Fibroblast of gingiva (primary cell): ENCODE data around the gene SNAP47.
A peak's percentile ranks its signal among the peaks of the same experiment; 100 is the strongest.

Experiments
- DNase-seq: peaks from one replicate; pipeline ENCODE4 v3.0.0-alpha.2; 2011; ENCODE audit warnings: low read depth

The SNAP47 gene

DNA sequence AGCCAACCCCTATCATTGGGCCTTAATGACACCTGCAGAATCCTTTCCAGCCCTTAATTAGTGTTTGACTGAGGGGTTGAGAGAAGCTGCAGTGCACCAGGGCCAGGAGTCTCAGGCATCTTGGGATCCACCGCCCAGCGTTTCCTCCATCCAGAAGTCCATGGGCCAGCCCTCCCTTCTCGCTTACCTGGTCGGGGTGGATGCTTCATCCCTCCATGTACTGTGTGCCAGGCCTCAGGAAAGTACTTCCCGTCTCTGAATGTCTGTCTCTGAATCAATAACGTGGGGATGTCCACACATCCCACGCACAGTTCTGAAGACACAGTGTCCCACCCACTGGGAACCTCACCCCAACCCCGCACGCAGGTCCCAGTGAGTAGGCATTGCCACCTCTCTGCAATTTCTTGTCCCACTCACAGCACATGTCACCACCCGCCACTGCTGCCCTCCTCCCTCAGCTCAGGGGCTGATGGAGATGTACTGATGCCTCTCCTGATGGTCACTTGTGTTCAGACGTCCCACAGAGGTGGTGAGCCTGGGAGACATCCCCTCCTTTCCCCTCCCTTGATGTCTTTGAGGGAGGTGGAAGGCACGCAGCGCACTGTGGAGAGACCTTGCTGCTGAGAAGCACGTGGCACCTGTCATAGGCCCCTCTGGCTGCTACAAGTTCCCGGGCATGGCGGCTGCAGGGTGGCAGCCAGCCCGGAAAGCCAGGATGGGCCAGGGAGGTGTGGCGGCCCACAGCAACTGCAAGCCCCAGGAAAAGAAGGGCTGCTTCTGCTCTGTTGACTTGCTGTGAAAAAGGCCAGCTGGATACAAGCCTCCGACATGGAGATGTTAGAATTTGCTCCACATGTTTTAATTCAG is 50.8 kb downstream of the SNAP47 start:
- no peak for DNase-seq

DNA sequence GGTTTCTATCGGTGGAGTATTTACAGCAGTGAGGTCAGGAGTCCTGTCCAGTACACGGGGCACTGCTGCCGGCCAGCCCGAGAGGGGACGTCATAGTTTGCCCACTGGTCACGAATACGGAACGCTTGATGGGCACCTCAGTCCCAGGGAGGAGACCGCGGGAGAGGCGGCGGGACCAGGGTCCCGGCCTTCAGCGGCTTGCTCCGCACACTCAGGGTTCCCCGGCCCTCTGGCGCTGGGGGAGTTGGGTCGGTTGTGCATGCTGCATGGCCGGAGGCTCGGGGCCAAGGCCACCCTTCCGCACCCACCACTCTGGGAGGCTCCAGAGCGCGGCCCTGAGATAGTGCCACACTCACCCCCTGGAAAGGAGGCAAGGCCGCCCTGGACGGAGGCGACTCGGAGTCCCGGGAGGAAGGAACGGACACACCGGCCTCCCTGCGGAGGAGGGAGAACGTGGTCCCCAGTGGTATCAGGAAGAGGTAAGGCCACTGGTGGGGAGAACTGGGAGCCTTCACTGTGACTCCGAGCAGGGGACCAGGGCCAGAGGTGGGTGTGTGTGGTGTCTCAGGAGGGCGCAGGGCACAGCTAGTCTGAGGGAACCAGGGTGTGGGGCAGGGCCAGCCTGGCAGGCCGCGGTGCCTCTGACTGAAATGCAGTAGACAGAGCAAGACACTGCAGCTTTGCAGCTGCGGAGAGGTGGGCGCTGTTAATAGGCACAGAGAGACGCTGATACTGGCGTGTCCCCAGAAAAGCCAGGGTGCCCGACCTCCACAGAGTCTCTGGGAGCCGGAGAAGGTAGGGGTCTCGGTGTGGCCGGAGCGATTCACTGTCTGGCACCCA is 51.7 kb downstream of the SNAP47 start:
- no peak for DNase-seq

DNA sequence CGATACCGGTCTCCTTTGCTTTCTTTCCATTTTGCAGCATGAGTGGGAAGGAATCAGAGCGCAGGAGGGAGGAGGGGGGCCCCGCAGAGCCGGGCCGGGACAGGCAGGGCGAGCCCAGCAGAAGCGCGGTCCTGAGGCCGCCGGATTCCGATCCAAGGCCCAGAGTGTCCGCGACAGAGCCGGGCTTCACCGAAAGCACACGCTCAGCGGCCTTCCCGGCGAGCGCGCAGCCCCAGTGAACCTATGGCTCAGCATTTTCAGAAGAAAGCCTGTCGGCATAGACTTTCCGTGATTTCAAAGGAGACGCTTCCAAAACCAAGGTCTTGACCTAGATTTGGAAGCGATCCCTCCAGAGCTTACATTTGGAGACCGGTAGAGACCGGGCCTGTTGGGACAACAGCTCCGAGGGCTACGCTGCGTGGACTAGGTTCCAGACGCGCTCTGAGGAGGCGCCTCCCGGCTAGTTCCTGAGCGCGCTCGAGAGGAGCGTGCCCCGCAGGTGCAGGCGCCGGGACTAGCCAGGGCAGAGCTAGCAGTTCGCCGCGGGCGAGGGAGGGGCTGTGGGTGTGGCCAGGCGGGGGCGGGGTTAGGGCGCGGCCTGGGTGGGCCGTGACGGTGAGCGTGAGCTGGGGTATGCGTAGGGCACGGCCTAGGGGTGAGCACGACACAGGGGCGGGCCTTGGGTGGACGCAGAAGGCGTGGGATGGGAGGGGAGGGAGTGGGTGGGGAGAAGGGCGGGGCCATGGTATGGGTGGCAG is 52.5 kb downstream of the SNAP47 start:
- peak; percentile 93 for DNase-seq

DNA sequence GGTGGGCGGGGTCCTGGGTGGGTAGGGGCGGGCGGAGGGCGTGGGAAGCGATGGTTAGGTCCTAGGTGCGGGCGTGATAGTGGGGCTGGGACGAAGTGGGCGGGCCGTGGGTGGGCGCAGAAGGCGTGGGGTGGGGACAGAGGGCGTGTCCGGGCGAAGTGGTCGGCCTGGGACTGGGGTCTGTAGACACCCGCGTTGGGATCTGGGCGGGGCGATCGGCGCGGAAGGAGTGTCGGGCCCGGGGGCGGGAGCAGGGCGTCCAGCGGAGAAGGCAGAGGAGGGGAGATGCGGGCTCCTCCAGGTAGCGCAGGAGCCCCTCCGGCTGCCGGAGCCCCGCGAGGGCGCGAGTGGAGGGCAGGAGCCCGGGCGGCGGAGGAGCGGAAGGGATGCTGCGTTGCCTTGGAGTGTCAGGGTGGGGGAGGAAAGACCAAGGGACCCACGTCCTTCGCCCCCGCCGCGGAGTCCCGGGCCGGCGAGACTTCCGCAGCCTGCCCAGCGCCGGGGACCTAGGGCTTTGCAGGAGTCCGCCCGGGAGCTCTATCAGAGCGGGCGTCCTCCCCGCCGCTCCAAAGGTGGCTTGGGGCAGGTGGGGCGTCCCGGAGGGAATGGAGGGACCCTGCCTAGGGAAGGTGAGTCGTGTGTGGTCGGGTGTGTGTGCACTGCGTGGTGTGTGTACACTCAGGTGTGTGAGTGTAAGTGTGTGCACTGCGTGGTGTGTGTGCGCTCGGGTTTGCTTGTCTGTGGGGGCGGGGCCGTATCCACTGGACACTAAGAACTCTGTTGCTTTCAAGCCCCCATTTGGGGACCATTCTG is 53.2 kb downstream of the SNAP47 start:
- DNase-seq, result no peak

DNA sequence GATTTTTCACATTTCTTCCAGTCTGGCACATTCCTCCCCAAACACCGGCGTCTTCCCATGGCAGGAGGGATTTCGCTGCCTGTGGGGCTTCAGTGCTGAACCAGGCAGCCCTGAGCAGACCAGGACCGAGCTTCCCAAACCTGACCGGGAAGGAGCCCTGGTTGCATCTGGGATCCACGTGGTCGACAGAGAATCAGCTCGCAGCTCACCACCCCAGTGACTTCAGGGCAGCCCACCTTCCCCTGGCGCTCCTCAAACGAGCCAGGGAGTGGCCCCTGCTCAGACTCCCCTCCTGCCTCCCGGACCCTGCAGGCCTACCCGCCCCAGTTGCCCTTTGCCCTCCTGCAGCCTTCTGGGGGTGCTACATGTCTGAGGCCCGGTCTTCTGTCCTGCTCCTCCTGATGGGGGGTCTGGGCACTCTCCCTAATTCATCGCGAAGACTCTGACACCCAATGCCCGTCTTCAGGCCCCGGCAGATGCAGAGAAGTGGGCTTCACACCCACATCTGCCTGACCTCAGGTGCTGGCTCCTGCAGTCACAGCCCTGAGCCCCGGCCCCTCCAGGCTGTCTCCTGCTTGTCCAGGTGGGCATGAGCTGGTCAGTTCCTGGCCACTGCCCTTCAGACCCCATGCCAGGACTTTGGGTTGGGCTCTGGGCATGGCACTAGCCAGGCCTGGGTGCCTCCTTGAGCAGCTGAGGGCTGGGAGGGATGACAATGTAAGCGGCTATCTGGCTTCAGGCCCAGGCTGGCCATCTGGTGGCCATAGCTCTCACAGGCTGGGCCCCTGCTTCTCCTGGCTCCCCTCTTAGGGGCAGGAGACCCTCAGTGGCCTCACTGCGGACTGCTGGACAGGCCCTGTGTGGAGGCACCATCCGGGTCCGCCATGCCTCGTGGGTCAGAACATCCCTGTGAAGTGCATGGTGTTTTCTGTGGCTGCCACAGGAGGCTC is 54.1 kb downstream of the SNAP47 start:
- DNase-seq, result peak; percentile 41

- no peak for DNase-seq
Measured at GRCh38 chr1:227790034-227790400, 54.8 kb downstream of the SNAP47 start.

- no peak for DNase-seq
Measured at GRCh38 chr1:227790868-227791267, 55.6 kb downstream of the SNAP47 start.

GRCh38 chr1:227791425-227792143 is 56.3 kb downstream of the SNAP47 start:
- no peak for DNase-seq

GRCh38 chr1:227792216-227793078 is 57.2 kb downstream of the SNAP47 start:
- no peak for DNase-seq

DNA sequence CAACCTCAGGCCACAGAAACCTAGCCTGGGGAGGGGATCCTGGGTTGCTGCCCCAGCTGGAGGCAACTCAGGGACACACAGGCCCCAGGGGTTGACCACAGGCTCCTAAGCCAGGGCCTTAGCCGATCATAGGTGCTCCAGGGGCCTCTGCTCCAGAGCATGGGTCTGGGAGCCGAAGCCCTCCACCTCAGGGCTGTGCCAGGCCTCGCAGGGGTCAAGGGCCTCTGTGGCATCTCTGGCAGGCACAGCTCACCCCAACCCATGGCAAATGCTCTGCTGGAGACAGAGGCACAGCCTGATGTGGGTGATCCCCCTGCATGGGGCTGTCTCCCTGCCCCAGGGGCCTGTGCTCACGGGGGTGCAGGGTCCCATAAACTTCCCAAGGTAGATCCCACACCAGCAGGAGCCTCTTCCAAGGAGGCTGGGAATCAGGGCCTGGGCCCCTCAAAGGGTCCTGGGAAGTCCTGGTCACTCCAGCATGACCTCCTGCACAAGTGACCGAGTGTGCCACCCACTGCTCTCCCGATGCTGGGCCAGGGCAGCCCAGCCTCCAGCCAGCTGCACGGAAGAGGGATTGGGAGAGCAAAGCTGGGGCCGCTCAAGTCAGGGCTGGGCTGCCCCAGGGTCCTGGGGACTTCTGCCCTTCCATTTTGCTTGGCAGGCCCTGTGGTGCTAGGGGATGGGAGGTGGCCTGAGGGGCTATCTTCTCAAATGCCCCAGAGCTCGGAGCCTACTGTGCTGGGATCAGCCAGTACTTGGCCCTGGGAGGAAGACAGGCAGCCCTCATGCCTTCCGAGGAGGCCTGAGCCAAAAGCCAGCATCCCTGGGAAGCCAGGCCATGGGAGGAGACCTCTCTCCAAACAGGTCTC is 58.1 kb downstream of the SNAP47 start:
- no peak for DNase-seq

DNA sequence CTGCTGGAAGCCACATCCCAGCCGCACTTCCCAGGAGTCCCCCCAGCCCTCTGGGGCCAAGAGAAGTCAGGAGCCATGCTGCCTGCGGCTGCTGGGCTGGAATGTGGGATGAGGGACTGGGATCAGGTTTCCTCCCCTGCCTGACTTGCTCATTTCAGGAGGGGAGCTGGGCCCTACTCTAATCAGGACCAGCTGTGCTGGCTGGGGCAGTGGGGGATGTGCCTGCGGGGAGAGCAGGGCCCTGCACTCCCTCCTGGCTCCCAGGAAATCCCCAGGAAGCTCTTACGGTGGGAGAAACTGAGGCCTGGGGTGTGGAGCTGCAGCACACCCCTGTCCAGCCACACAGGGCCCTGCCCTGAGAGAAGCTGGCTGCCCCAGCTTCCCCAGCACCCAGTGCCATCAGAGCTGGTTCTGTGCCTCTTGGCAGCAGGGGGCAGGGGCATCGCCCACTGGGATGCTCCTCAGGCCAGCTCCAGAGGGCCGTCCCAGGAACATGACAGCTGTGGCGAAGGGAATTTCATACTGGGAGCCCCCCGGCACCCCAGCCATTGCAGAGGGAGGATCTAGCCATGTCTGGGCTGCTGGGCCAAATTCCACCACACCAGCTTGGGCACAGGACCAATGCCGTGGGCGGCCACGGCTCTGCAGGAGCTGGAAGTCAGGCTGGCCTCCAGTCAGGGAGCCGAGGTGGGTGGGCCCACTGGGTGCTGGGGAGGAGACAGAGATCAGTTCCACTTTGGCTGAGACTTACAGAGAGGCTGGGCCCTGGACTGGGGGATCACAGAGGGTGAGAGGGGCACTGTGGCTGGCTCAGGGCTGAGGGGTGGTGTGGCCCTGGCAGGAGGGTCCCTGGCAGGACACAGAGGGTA is 58.9 kb downstream of the SNAP47 start:
- peak; percentile 89 for DNase-seq

GRCh38 chr1:227794817-227795192 is 59.6 kb downstream of the SNAP47 start:
- no peak for DNase-seq

- no peak for DNase-seq
Measured at GRCh38 chr1:227795732-227796131, 60.5 kb downstream of the SNAP47 start.

GRCh38 chr1:227796359-227796915 is 61.2 kb downstream of the SNAP47 start:
- no peak for DNase-seq

DNA sequence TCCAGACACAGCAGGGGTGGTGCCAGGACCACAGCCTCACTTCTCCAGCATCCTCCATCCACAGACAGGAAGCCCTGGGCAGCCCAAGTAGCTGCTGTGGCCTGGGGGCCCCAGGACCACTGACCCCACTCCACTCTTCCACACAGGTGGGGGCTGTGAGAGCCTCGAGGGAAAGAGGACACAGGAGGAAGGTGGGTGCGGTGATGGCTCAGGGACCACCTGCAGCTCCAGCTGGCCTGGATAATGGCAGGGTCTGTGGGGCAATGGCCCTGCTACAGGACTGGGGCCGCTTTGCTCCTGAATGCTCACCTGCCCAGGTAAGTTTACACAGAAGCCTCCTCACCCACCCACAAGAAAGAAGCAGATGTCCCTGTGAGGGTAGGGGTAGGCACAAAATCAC is 61.9 kb downstream of the SNAP47 start:
- DNase-seq, result no peak

DNA sequence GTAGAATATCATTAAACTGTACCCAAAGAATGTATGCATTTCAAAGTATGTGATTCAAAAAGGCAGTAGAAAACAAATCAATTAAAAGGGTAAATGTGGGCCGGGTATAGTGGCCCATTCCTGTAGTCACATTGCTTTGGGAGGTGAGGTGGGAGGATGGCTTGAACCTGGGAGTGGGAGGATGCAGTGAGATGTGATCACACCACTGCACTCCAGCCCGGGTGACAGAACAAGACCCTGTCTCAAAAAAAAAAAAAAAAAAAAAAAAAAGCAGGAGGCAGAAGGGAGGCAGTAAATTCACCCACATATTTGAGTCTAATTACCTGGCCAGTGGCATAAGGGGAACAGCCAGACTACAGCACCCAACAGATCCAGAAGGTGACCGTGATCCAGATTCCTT is 62.4 kb downstream of the SNAP47 start:
- DNase-seq, result no peak
